Measurements from ENCODE around the gene PDE2A. TPM values are rescaled to one million over a fixed set of nuclear protein-coding genes. Genes with fewer than 3 reads are reported as not detected.

PDE2A gene
- total RNA-seq, 6 experiments from 2014 or later = 11.2 to 46.3 (median 22.8) TPM

DNA sequence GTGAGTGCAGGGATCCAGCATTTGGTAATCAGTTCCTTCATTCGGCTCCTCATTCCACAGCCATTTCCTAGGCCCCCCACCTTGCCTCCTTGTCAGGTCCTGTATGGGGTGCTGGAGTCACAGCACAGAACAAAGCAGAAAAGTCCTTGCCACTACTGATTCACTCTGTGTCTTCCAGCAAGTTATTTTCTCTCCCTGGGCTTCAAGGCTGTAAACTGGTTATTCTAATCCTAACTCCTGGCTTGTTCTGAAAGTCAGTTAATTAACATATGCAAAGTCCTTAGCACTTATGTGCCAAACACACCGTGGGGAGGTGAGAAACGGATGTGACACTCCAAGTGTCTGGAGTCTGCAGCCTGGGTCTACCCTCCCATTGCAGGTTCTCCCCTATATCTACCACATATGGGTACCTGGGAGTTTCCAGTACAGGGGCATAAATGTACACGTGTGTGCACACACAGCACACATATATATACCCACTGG lies 30.6 kb upstream of the PDE2A start:
- H3K27me3 ChIP-seq = no peaks in the 10 kb centered on the region
- intact Hi-C loops (cut with DNase I) = no loop called here
- peaks cover 0 to 75% (median 30%) of the 10 kb centered on the region in 4 donors for H3K36me3 ChIP-seq
- H3K9me3 ChIP-seq = no peaks in the 10 kb centered on the region
- 80% methylated on average over 3 of the region's 4 CpGs for WGBS (ENCODE audit: insufficient coverage, low coverage, low lambda C conversion rate, missing lambda C conversion rate)
- no peak overlapping the region for H3K4me3 ChIP-seq
- no peak for TF ChIP-seq POLR2A (IDR thresholded peaks at IDR 0.05)
- TF ChIP-seq, protein P1, sequence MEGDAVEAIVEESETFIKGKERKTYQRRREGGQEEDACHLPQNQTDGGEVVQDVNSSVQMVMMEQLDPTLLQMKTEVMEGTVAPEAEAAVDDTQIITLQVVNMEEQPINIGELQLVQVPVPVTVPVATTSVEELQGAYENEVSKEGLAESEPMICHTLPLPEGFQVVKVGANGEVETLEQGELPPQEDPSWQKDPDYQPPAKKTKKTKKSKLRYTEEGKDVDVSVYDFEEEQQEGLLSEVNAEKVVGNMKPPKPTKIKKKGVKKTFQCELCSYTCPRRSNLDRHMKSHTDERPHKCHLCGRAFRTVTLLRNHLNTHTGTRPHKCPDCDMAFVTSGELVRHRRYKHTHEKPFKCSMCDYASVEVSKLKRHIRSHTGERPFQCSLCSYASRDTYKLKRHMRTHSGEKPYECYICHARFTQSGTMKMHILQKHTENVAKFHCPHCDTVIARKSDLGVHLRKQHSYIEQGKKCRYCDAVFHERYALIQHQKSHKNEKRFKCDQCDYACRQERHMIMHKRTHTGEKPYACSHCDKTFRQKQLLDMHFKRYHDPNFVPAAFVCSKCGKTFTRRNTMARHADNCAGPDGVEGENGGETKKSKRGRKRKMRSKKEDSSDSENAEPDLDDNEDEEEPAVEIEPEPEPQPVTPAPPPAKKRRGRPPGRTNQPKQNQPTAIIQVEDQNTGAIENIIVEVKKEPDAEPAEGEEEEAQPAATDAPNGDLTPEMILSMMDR (IDR thresholded peaks at IDR 0.05) = no peak
- no peak overlapping the region for H3K27ac ChIP-seq
- no peaks in the 10 kb centered on the region for H3K4me1 ChIP-seq
- no peak for ATAC-seq
- DNase-seq = no peak

DNA sequence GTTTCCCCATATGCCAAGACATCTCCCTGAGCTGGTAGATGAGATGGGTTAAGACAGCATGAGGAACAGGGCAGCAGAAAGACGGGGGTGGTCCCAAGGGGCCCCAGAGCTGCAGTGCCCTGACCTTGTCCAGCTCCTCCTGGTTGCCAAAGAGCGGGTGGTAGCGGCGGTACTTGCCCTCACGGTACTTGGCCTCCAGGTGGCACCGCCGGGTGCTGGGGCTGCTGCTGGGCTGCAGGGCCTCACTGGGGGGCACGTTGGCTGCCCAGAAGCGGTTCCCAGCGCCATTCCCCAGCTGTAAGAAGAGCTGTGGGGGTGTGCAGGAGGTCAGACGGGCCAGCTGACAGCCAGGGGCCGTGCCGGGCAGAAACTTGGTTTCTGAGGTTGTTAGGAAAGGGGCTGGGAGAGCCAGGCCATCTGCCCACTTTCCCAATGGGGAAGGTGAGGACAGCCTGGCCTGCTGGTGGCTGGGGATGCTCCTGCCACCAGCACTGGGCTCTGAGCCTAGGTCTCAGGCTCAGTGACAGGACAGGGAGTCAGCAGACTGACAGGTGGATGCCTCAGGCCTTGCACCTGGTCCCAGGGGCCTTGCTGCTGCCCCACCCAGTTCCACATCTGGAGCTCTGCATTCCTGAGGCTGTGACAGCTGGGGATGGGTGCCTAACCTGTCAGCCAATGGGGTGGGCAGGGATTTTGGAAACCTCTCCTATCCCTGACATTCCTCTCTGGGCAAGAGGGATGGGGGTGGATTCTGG lies 30.0 kb upstream of the PDE2A start:
- DNase-seq (no peak), ATAC-seq (peak in 3 of 4 donors; percentile 18 to 28 (median 20))
- Histone ChIP-seq H3K4me3 (no peak overlapping the region), H3K27me3 (no peaks in the 10 kb centered on the region), H3K36me3 (peaks cover 0 to 75% (median 28%) of the 10 kb centered on the region in 4 donors), H3K9me3 (no peaks in the 10 kb centered on the region), H3K4me1 (no peaks in the 10 kb centered on the region), H3K27ac (no peak overlapping the region)
- TF ChIP-seq, protein P1 (IDR thresholded peaks at IDR 0.05) = peak in 1 of 4 donors; percentile 20
- no peak for TF ChIP-seq POLR2A (IDR thresholded peaks at IDR 0.05)
- no CpG with 5 or more reads among the region's 13 CpGs for WGBS (ENCODE audit: insufficient coverage, low coverage, low lambda C conversion rate, missing lambda C conversion rate)
- intact Hi-C loops (cut with DNase I) = no loop called here

DNA sequence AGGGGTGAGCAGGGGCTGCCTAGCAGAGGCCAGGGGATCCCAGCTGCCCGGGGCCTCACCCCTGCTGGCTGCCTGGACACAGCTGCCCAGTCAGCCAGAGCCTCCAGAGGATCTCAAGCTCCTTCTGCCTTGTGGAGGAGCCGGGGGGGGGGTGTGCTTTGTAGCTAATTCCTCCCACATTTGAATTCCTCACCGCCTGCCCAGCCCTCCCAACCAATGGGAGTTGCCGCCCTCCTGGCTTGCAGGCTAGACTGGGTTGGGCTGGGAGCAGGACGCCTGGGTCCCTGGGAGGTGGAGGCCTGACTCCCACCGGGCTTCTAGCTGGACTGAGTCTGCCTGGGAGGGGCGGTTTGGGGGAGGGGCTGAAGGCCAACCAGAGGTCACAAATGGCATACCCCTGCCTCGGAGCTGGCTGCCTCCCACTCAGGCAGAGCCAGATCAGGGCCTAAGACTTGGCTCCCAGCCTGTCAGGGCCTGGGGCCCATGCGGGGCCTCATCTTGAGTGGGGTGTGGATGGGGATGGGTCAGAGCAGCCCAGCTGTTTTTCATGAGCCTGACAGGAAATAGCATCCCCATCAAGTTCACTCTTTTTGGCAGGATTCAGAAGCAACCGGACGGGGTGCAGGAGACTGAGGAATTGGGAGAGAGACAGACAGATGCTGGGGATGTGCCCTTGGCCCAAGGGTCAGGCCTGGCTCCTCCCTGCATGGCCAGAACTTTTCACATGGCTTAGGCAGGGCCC lies 29.2 kb upstream of the PDE2A start:
- DNase-seq (no peak), ATAC-seq (peak in 3 of 4 donors; percentile 5 to 31 (median 12))
- H3K4me1 ChIP-seq = no peaks in the 10 kb centered on the region
- no peak for TF ChIP-seq POLR2A (IDR thresholded peaks at IDR 0.05)
- TF ChIP-seq, protein P1 (IDR thresholded peaks at IDR 0.05) = no peak
- 72% methylated on average over 4 of the region's 11 CpGs for WGBS (ENCODE audit: insufficient coverage, low coverage, low lambda C conversion rate, missing lambda C conversion rate)
- no peaks in the 10 kb centered on the region for H3K9me3 ChIP-seq
- H3K27me3 ChIP-seq = no peaks in the 10 kb centered on the region
- H3K4me3 ChIP-seq = no peak overlapping the region
- peaks cover 0 to 75% (median 28%) of the 10 kb centered on the region in 4 donors for H3K36me3 ChIP-seq
- H3K27ac ChIP-seq = no peak overlapping the region
- intact Hi-C loops (cut with DNase I) = no loop called here

DNA sequence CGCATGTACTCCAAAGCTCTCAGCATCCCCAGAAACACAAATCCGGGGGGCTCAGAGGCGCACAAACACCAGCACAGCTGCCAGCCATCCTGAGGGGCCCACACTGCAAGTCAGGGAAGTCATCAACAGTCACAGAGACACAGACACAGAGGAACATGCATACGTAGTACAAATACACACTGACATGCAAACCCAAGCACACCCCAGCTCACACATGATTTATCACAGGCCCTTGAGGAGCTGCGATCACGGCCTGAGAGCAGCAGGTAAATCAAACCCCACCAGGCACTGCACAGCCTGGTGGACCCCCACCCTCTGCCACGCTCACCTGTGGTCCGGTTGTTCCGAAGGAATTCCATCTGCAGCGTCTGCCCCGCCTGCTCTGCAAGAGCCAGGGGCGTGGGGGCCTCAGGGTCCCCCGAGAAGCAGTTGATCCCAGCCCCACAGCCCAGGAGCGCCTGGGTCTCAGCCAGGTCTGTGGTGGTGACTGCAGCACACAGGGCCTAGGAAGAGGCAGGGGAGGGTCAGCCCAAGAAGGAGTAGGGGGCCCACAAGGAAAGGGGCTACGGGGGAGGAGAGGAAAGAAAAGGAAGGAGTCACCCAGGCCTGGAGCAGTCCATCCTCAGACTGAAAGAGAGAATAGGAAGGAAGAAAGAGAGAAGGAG lies 28.5 kb upstream of the PDE2A start:
- no peak for ATAC-seq
- H3K9me3 ChIP-seq = no peaks in the 10 kb centered on the region
- H3K27ac ChIP-seq = no peak overlapping the region
- H3K4me1 ChIP-seq = no peaks in the 10 kb centered on the region
- H3K36me3 ChIP-seq = peaks cover 0 to 75% (median 26%) of the 10 kb centered on the region in 4 donors
- TF ChIP-seq, protein P1 (IDR thresholded peaks at IDR 0.05) = no peak
- TF ChIP-seq POLR2A (IDR thresholded peaks at IDR 0.05) = no peak
- intact Hi-C loops (cut with DNase I) = no loop called here
- DNase-seq = no peak
- 89% methylated on average over 11 of the region's 15 CpGs for WGBS (ENCODE audit: insufficient coverage, low coverage, low lambda C conversion rate, missing lambda C conversion rate)
- H3K4me3 ChIP-seq = no peak overlapping the region
- H3K27me3 ChIP-seq = no peaks in the 10 kb centered on the region
